ENCODE results near the gene SLC35D3.

DNA sequence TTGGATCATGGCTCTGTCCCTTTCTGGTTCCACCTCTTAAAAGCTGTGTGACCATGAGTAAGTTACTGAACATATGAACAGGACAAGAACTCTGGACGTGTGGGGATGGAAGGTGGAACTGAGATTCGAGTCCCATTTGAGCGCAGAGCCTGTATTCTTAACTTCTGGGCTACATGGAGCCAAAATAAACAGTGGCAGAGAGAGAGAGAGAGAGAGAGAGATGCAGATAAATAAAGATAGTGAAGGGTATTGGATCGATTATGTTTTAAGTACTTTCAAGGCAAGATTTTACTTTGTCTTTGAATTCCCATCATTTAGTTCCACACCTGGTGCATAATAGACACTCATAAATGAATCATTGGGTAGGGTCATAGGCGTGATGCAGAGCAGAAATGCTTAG is 39.7 kb downstream of the SLC35D3 start:
- TF ChIP-seq FOXM1 (IDR thresholded peaks at IDR 0.05; ENCODE audit: borderline replicate concordance): no peak
- TF ChIP-seq SUZ12 (IDR thresholded peaks at IDR 0.05): no peak
